Measurements from ENCODE around the gene LRIT2.

Gene LRIT2, protein sequence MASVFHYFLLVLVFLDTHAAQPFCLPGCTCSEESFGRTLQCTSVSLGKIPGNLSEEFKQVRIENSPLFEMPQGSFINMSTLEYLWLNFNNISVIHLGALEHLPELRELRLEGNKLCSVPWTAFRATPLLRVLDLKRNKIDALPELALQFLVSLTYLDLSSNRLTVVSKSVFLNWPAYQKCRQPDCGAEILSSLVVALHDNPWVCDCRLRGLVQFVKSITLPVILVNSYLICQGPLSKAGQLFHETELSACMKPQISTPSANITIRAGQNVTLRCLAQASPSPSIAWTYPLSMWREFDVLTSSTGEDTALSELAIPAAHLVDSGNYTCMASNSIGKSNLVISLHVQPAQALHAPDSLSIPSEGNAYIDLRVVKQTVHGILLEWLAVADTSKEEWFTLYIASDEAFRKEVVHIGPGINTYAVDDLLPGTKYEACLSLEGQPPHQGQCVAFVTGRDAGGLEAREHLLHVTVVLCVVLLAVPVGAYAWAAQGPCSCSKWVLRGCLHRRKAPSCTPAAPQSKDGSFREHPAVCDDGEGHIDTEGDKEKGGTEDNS

DNA sequence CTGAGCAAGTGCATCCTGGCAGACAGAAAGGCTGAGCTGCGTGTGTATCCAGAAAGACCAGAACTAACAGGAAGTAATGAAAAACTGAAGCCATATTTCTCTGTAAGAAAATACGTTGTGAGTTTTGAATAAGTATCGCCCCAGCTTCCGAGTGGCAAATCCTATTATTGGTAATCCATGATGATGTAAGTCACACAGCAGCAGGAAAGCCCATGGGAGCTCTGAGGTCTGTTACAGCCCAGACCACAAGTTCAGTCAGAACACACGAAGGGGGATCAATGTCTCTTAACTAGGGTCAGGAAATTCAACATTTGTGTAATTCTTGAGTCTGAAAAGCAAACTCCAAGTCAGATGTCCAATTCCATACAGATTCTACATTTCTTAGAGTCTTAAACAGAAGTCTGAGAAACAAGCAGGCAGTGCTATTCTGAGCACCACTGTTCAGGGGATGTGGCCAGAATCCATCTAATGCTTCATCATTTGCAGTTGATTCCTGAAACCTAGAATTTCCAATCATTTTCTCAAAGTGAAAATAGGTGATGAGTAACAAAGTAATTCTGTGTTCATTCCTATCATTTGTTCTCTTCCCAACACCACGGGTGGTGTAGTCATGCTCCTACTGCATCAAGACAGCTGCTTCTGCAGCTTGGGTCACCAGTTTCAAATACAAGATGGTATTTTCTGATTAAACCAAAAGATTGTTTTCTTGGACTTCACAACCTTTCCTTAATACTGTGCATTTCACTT, at the start of gene LRIT2:
Gene LRIT2, minus strand, starts transcription at position 118 of the 747 bp plus-strand sequence. Its CDS starts 24 bp downstream, at position 94.
- DNase-seq (ENCODE audit: low read depth in 2 of 2), result no peak

DNA sequence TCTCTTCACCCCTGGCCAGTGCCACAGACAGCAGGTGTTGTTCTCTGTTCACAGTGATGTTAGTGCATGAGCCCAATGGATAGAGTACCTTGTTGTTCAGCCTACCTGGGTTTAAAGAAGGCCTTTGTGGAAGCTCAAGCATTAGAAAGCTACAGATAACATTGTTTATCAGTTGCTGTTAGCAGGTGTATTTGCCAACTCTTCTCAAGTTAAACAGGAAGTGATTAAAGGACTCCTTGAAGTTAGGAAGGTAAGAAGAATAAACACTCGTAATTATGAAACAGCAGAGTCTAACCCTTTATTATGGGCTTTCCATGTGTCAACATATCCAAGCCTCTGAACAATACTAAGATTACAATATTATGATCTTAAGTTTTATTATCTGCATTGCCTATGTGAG, 45.4 kb upstream of the LRIT2 start:
- no peak for DNase-seq (ENCODE audit: low read depth in 2 of 2)

DNA sequence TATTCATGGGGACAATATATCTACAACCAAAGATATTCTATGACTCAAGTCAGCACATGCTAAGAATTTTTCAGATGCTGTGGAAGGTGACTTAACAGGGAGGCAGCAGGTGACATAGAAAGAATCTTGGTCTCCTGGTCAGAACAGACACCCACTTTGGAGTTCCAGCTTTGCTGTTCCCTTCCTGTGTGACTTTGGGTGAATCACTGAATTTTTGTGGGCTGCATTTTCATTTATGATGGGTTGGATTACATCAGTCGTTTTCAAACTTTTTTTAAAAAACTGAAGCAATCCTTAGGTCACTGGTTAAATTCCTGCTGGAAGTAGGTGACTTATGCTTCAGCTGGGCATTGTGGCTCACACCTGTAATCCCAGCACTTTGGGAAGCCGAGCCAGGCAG, 44.4 kb upstream of the LRIT2 start:
- DNase-seq (ENCODE audit: low read depth in 2 of 2), result no peak

DNA sequence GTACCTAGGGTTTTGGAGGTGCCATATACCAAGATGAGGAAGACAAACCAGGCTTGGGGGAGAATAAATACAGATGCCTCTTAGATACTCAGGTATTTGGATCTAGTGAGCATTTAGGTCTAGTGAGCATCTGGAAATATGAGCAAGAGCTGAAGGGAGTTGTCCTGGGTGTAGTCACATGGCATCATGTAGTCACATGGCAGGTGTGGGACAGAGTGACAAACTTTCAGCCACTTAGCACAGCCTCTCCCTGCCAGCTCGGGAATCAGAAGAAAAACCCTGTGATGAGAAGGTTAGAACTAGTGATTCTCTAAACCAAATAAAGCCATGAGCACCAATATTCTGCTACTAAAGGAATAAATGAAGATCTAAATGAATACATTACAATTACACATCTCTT, 43.8 kb upstream of the LRIT2 start:
- no peak for DNase-seq (ENCODE audit: low read depth in 2 of 2)

DNA sequence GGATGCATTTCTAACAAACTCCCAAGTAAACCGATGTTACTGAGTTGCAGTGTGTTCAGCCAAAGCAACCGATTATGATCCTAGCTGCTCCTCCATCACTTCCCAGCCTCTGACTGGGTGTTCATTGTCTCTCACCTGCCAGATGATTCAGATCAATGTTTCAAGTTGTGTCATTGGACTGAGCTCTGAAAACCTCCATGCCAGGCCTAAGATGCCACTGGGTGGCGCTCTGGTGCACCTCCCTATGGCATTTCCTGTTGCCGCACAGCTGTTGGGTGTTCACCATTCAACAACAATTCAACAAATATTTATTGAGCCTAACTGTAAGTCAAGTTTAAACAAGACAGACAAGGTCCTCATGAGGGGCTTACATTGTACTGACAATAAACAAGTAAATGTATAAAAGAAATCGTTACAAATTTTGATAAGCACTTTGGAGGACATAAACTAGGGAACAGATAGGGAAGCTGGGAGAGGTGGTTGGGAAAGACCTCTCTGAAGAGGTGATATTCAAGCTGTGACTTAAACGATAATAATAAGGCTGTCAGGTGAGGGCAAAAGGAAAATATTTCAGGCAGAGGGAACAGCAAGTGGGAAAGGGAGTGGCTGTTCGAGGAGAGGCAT, 42.3 kb upstream of the LRIT2 start:
- peak; percentile 58 to 80 for DNase-seq (ENCODE audit: low read depth in 2 of 2)

DNA sequence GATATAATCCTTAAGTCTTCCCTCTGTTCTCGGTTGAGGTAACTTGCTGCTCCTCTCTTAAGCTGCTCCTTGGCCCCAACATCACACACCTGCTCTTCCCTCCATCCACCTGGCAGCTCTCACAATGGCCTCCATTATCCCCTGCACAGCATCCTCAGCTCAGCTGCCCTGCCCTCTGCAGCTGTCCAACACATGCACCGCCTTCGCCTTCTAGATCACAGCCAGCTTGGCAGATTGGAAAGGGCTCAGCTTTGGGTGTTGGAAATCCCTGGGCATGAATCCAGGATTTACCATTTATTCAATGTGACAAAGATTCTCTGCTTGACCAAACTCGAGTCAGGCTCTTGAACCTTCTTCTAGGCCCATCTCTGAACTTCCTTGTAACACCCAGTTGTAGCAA, 40.1 kb upstream of the LRIT2 start:
- no peak for DNase-seq (ENCODE audit: low read depth in 2 of 2)

DNA sequence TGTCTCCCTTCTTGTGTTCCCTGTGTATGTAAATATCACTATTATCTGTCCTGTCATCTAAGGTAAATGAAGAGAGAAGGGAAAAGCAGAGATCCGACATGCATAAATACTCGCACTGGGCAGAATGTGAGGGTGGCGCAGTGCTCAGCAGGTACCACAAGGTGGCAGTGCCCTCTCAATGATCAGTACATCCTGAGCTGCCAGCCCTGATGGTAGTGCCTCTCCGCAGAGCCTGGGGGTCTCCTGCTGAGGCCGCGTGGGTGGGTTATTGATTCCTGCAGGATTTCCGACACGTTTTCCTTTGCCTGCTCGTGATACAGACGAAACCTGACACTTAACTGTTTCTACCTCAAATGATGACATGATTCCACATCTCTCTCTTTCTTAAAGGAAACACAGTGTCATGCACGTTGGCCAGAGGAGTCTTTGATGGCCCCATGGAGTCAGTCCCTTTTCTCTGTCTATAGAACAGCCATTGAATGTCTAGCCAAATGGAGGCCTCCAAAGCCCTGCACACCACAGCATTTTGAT, 39.3 kb upstream of the LRIT2 start:
- DNase-seq (ENCODE audit: low read depth in 2 of 2), result peak; percentile 51 to 61

DNA sequence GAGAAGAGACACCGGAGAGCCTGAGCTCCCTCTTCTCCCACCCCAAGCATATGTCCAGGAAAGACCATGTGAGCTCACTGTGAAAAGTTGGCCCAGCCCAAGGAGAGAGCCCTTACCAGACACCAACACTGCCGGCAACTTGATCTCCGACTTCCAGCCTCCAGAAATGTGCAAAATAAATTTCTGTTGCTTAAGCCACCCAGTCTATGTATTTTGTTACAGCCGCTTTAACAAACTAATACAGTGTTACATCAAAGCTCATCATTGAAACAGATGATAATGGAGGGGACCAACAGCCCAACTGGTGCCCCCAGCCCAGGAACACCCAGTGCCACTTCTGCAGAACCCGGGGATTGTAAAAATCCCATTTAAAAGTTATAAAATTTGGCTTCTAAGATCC, 38.4 kb upstream of the LRIT2 start:
- no peak for DNase-seq (ENCODE audit: low read depth in 2 of 2)

DNA sequence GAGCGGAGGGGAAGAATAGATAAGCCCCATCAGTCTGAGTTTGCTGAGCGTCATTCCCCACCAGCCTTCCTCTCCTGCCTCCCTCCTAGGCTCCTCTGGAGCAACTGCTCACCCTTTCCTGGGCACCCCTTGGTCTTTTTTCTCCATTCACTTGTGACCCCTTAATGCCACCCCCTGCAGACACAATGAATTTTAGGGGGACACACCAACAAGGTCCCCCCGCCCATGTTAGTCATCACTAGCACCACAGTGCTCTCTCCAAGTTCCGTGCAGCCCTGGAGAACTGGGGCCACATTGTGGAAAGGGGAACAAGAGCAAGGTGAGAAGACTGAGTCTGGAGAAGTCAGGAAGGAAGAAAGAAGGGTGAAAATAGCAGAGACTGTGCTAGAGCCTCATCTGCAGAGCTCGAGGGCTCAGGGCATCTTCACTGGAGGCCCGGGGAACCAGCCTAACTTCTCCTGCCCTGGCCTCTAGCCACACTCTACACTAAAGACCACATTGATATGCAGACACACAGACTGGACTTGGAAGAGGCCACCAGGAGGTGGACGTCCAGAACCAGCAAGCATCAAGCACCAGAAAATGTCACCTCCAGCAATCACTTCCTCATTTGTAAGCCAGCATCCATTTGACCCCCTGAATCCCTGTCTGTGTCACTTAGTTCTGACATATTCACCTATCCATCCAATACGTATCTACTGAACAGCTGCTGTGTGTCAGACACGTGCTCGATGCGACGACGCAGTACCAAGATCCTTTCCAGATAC, 37.0 kb upstream of the LRIT2 start:
- DNase-seq (ENCODE audit: low read depth in 2 of 2), result no peak

DNA sequence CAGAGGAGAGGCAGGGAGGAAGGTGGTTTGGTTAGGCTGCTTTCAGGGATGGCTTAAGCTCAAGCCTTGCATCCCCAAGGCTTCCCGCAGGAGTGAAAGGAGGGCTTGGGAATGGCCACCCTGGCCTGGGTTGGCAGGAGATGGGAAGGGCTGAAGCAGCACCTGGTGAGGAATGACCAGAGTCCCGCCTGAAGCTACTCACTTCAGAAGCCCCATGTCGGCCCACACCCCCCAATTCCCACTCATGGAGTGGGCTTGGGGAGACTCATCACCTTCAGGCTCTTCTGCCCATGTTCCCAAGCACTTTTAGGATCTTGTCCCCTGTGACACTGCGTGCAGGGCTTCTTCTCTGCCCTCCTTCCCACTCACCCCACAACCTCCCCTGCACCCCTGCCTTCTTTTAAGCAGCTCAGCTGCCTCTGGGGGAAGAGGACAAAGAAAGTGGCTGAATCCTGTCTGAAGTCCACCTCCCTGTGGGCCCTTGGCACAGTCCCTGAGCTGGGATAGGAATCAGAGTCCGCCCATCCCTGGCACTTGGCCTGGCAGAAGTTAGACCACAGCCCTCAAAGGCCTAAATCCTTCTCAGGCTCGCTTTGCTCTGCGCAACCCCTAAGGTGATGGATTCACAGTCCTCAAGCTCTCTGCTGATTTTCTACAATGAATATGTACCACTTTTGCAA, 36.0 kb upstream of the LRIT2 start:
- DNase-seq (ENCODE audit: low read depth in 2 of 2), result no peak

DNA sequence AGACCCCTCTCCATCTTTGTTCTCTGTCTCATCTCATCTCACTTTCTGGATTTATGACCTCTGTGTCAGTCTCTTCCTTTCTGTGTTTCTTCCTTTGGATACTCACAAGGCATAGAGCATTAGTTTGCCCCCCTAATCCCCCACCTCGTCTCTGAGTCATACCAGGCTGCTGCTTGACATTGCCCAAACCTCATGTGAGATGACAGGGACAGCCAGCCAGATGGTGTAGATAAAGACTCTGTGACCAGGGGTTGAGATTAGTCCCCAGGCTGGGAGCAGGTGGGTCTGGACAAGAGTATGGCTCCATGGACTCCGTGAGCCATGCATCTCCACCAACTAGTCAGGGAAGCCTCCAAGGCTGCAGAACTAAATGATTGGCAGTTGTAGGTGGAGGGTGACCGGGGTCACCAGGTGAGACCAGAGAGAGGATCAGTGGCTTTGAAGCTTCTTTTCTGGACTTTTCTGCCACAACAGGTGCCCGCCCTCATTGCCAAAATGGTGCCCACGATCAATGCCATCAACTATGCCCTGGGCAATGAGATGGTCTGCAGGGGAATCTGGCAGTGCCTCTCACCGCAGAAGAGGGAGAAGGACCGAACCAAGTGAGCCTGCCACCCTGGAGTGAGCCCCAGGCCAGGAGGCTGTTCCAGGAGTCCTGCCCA, 32.8 kb upstream of the LRIT2 start:
- DNase-seq (ENCODE audit: low read depth in 2 of 2), result no peak

DNA sequence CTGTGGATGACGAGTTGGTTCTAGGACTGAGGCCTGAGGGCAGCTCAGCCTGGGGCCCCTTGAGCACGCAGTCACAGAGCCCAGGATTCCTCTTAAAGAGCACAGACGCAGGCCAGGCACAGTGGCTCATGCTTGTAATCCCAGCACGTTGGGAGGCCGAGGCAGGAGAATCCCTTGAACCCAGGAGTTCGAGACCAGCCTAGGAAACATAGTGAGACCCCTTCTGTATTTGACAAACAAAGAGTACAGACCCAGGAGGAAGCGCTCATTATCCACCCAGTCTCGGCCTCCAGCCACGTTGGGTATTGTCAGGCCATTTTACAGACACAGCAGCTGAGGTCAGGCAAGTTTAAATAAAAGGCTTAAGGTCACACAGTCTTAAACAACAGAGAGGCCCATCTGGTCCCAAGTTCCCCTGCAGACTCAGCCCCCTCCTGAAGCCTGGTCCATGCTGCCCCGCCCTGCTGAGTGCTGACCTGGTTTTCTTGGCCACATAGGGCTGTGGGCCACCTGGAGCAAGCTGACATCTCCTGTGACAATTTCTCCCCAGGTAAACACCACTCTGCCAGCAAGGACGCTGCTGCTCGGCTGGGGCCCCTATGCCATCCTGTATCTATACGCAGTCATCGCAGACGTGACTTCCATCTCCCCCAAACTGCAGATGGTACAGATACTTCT, 32.1 kb upstream of the LRIT2 start:
- no peak for DNase-seq (ENCODE audit: low read depth in 2 of 2)

DNA sequence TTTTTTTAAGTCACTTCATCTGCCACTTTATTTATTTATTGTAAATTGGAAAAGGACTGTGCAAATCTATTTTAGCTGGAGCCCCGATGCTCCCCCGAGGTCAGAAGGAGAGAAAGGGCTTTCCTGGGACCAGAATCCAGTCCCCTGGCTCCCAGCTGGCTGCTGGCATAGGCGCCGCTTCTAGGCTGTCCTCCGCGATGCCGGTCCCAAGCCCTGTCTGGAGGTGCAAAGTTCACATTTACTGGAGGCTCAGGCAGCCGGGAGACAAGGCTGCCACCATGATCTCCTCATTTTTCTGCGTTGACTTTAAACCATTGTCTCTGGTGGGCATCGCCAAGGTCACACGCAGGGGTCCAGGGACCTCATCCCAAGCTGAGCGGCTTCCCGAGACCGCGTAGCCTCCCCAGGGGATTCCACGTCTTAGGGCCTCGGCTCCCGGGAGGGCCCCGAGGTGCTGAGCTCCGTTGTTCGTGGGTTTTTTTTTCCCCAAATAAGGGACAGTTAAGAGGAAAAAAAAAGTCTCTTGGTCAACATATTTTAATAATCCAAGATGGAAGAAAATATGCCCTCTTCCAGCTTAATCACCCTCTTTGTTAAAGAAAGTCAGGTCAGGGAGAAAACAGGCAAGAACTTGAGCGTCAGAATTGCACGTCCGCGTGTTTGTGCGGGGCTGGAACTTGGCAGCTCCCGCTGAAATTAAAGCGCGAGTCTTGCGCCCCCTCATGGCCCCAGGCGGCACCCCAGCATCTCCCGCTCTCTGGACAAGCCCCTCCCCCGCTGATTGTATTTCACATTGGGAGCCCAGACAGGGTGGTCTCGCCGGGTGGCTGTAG, 31.4 kb upstream of the LRIT2 start:
- peak; percentile 47 to 48 for DNase-seq (ENCODE audit: low read depth in 2 of 2)

DNA sequence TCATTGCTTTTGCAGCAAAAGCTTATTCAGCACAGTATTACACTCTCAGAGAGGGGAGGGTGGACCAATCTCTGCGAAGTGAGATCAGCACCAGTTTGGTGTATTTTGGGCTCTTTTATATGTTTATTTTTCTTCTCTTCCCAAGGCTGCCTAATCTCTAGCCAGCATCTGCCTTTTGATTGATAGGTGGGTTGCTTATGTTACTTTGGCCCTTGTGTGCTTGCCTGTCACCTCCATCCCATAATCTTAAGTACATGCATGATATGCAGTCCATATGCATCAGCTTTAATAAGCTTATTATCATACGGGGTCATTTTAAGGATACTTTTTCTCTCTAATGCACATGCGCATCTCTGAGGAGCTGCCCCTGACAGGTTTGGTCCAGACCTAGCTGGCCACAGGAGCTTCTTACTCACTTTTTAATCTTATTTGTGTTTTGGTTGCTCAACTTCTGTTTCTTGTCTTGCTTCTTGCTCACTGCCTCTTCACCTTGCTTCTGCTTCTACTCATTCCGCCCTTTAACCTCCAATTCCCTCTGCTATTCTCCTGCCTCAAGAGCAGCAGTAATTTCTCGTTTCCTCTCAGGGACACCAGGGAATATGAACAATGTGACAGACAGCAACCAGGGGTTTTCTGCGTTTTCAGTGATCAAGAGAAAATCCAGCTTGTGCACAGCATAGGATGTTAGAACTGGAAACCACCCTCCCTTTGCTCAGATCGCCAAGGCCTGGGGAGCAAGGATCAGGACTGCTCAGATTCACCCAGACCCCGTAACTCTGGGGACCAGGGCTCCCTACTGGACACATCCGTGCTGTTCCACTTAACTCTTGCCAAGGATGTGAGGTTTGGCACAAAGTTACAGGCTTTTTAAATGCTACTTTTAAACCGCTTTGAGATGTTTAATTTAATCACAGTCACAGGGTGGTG, 29.5 kb upstream of the LRIT2 start:
- DNase-seq (ENCODE audit: low read depth in 2 of 2), result no peak

DNA sequence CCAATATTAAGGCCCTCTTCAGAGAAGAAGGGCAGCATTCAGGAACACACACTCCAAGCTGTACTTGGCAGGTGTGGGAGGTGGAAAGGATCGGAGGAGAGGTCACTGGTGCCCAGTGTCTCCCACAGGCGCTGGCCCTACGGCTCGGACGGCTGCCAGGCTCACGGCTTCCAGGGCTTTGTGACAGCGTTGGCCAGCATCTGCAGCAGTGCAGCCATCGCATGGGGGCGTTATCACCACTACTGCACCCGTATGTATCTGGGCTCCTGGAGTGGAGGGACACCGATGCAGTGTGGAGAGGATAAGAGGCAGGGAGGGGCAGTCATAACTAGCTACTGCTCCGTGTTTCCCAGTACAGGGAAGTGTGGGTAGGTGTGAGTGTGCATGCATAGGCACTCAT, 23.4 kb upstream of the LRIT2 start:
- DNase-seq (ENCODE audit: low read depth in 2 of 2), result no peak

DNA sequence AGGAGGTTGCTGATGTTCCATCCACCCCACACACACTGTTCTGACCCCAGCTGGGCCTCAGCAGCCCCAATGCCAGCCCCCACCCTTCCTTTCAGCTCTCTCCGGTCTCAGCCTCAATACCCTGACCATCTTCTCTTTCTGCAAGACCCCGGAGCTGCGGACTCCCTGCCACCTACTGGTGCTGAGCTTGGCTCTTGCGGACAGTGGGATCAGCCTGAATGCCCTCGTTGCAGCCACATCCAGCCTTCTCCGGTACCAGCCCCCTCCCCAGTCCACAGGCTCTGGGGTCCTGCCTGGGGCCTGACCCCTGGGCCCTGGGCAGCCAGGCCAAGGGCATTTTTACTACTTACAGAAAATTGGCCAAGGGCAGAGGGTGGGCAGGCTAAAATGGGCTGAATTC, 22.2 kb upstream of the LRIT2 start:
- no peak for DNase-seq (ENCODE audit: low read depth in 2 of 2)

DNA sequence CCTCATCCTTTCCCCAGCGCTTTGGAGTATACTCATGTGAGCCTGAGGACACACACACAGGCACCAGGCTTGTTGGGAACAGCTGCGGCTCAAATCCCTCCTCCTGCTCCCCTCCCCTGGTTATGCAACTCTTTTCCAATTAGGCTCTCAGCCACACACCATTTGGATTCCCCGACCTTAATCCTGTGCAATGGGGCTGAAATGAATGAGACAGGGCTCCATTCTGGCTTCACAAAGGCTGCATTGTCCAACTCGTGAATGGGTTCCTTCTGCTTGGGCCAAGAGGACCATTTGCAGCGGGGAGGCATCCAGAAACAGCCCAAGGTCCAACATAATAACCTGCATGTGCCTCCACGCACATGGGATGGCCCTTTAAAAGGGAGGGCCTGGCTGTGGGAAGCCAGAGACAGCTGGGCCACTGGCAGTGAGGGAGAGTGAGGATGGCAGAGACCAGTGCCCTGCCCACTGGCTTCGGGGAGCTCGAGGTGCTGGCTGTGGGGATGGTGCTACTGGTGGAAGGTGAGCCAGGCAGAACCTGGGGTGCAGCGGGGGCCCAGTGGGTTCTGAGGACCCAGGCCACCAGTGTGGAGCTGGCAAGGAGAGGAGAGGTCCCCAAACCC, 19.4 kb upstream of the LRIT2 start, which contains the start of gene RGR:
Gene RGR, plus strand, starts transcription at position 403 of the 620 bp plus-strand sequence. Its CDS starts 38 bp downstream, at position 441.
- no peak for DNase-seq (ENCODE audit: low read depth in 2 of 2)

Data from stimulated activated CD8-positive, alpha-beta memory T cell treated with anti-CD3 and anti-CD28 coated beads, Interleukin-2, amount 100 ng/mL, for 48 hours (primary cell).